ENCODE data around the gene RPS2.
"Not testable (repeated sequence)": the region's sequence is repeated elsewhere in the genome, so short reads cannot be mapped to it uniquely, and the experiment has no call there.

RPS2 gene

DNA sequence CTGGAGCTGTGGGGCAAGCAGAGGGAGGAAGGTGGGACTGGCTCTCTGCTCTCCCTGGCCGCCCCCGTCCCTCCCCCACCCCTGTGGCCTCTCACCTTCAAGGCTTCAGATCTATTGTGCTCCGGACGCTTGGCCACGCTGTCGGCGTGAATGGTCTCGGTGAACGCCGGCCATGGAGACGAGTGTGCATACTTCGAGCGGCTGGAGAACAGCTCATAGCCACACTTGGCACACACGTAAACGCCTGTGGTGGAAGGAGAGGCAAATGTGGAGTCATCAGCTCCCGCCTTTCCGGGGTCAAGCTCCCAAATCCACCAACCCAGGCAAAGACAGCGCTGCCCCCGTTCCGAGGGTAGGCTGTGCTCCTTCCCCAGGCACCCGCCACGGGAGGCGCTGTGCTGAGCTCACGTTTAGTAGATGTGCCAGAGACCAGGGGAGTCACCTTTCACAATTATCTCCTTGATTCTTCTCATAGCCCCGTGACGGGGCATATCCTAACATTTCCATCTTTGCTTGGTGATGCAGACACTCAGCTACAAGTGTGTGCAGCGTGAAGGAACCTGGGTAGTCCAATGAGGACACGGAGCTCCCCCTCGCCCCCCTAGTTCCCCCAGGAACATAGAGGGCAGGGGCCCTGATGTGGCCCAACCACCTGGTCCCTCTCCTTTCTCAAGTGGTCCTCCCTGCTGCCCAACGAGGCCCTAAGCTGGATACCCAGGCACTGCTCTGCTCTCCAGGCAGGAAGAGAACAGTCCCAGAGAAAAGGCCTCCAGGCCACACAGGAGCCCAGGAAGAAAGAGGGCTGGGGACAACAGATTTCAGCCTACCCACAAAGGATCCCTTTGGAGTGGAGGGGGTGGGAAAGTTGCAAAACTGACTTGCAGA, 23.2 kb downstream of the RPS2 start:
- DNase-seq: no peak

DNA sequence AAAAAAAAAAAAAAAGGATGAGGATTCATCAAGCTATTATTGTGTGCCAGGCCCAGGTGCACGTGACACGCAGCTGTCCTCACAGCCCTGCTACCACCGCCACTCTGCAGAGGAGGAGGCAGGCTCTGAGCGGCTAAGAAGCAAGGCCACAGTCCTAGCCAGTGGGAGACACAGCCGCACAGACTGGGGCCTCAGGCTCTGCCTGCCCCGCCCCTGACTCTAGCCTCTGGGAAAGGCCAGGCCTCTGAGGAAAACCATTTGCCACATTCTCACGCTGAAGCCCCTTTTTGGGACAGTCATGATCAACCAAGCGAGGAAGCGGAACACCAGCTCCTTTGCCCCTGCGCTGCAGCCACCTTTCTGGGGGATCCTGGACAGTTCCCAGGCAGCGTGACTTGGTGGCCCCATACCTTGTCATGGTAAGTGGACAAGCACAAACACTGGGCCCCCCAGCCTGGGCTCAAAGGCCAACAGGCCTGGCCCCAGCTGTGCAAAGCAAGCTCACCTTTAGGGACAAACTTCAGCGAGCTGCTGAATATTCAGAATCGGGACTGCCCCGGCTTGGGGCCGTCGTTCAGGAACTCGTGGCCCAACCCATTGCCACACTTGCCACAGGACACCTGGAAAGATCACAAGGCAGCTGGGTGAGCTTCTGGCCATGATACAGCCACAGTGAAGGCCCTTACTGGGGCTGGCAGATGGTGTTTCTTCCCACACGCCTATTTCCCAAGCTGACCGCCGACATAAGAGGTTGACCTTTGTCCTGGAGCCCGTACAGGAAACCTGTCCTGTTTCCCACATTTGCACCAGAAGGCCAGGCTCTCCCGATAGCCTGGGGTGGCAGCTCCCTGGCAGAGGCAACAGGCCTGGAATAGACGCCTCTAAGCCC, 24.1 kb downstream of the RPS2 start:
- no peak for DNase-seq

DNA sequence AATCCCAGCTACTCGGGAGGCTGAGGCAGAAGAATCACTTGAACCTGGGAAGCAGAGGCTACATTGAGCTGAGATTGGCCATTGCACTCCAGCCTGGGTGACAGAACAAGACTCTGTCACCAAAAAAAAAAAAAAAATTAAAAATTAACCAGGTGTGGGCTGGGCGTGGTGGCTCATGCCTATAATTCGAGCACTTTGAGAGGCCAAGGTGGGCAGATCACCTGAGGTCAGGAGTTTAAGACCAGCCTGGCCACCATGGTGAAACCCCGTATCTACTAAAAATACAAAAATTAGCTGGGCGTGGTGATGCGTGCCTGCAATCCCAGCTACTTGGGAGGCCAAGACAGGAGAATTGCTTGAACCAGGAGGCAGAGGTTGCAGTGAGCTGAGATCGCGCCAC, 24.8 kb downstream of the RPS2 start:
- not testable (repeated sequence) for DNase-seq

DNA sequence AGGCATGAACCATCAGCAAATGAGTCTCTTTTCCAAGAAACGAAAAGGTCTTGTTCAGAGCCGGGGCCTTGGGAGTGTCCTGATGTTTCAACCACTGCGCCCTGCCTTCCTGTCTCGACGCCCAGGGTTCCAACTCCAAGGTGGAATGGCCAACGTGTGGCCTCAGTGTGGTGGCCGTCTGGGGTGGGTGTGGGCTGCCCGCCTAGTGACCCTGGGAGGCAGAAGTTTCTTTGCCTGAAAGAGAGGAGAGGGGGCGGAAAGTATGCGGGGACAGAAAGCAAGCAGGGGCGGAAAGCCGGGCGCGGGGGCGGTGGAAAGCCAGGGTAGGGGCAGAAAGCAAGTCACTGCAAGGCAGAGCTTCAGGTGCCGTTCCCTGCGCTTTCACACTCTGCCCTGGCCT, 25.7 kb downstream of the RPS2 start:
- DNase-seq: no peak

DNA sequence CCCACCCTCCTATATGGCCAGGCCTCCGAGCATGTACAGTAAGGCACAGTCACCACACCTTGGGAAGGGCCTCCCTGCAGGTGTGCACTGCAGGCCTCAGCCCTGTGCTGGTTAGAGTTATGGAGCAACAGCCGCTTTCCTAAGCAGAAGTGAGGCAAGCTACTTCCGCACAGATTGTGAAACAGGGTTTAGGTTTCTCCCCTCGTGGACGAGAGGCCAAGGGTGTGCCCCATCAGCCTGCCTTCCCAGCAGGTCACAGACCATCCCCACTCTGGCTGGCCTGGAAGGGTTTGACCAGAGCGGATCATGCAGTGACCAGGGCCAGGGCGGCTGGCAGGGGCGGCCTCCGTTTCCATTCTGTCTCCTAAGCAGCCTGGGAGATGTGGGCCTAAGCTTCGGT, 26.3 kb downstream of the RPS2 start:
- no peak for DNase-seq

DNA sequence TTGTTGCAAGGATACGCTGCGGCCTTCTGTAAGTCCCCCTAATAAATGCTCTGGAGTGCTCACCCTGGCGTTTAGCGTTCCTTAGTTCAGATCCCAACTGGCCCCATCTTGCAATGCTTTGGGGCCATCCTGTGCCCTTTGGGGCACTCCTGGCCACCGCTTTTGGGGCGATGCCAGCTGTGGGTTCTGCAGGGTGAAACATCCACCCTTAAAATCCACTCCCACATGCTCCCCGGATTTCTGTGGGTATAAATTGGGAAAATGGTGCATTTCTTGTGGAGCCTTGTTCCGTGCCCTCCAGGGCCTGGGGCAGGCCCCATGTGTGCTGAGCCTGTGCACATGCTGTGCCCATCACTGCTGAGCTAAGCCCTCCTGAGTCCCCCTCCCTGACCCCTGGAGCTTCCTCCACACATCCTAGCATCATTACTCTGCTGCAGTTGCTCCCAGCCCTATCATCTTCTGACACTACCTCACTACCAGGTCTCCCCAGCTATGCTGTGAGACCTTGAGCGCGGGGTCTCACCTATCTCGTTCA, 27.6 kb downstream of the RPS2 start:
- DNase-seq: no peak

DNA sequence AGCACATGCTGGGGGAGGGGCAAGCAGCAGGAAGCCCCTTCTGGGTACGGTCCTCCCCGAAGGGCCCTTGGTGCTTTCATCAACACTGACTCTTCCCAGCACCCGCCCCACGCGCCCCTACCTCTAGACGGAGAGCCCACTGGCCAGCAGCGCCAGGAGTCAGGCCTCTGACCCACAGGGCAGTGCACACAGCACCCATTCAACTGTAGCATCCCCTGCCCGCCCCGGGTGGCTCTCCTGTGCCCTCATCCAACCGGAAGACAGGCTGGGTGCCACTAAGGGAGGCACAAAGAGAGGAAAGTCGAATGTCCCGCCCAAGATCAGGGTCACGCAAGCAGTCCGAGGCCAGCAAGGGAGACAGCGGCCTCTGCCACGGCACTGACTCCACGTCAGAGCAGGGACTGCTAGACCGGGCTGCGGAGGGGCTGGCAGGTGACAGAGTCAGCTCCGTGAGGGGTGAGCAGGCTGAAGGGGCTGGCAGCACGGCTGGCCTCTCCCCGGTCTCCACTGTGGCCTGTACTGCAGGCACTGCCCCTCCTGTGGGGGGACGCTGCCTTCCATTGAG, 31.4 kb downstream of the RPS2 start:
- no peak for DNase-seq

DNA sequence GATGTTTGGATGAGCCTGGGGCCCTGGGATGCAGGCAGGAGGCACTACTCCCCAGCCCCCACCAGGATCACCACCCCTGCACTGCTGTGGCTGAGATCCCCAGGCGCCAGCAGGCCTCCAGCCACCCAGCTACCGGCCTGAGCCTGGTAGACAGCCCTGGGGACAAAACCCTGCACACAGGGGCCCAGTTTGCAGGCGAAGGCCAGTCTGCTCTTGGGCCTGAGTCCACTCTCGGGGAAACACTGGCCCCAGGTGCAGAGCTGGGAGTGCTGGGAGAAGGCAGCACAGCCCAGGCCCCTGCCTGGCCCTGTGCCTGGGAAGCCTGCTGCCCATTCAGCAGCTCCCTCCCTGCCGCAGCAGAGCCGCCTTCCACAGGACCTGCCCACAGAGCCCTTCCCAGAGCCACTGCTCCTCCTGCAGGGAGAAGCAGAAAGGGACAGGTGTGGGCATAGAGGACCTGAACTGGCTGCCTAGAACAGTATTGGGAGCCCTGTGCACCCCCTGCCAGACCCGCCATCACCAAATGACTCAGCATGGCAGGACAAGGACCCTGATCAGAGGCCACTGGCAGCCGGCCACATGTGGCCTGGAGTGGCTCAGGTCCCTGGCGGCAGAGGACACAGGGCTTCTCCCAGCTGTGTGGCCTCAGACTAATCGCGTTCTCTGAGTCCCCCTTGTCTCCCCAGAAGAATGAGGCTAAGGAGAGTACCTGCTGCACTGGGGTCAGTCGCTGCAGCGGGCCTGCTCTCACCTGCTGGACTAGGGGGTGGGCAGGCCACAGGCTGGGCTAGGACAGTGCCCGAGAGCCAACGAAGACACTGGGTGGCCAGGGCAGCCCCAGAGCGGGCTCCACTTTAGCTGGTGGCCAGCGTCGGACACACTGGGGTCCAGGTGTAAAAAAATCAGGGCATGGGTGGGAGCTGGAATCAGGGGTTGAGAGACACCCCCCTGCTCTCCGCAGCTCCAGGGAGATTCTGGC, 32.3 kb downstream of the RPS2 start:
- no peak for DNase-seq

DNA sequence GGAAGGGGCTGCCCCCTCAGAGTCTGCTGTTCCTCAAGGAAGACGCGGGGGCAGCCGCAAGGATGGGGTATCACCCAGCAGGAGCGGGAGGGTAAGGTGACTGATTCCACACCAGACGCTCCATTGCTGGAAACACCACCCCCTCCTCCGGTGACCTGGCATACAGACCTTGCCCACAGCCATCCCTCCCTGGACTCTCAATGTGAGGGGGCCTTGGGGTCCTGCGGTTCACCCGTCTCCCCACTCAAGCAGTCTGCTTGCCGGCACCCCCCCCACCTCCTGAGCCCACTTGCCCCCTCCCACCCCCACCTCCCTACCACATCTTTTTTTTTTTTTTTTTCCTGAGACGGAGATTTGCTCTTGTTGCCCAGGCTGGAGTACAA, 34.3 kb downstream of the RPS2 start:
- no peak for DNase-seq

DNA sequence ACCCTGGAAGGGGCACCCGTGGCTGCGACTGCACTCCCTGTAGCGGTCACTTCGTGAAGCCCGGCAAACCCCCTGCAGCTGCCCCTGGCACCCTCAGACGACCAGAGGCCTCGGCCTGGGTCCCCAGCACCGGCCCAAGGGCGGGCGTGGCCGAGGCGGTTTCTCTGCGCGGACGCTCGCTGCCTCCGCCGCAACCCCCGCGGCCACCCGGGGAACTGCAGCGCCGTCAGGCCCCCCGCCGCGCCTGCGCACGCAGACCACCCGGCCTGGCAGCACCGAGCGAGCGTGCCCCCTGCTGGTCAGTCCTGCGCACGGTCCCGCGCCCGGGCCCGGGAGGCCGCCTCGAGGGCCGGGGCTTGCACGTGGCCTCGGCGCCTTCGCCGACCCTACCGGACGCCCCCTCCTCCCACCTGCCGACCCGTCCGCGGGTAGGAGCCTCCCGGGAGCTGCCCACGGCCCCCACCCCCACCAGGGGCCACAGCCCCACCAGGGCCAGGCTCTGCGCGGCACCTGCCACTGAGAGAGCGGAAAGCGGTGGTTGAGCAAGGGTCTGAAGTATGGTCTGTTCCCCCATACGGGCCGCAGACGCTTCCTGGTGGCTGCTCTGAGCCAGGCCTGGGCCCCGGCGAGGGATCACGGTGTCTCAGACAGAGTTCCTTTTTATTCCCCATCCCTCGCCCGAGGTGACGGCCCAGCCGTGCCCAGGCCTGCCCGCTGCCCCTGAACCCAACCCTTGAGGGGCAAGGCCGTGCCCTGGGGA, 34.9 kb downstream of the RPS2 start:
- peak; percentile 99 for DNase-seq

DNA sequence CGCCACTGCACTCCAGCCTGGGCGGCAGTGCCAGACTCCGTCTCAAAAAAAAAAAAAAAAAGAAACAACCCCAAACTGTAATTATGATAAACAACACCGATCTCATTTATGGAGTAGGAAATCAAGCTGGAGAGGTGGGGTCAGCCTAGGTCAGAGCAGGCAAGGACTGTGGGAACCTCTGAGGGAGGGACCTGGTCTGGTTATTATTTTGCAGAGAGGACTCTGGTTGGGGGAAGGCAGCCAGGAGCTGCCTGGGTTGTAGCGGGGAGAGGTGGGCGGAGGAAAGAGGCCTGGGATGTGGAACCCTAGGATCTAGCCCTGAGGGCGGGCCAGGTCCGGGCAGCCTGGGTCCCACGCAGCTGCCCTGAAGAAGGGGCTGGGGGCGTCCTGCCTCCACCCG, 35.5 kb downstream of the RPS2 start:
- no peak for DNase-seq

DNA sequence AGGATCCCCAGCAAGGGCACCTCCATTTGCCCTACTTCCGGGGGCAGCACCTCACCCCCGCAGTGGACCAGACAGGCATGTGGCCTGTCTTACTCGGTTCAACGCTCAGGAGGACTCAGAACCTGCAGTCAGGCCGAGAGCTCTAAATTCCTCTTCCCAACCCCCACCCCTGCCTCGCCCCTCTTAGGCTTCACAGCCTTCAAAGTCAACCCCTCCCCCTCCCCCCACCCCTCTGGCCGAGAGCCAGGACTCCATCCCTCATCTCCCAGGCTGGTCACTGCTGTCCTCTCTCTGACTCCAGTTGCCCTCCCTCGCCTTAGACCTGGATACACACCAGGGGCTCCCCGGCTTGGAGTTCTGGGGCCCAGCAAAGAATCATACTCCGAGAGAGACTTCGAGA, 38.4 kb downstream of the RPS2 start:
- DNase-seq: no peak

DNA sequence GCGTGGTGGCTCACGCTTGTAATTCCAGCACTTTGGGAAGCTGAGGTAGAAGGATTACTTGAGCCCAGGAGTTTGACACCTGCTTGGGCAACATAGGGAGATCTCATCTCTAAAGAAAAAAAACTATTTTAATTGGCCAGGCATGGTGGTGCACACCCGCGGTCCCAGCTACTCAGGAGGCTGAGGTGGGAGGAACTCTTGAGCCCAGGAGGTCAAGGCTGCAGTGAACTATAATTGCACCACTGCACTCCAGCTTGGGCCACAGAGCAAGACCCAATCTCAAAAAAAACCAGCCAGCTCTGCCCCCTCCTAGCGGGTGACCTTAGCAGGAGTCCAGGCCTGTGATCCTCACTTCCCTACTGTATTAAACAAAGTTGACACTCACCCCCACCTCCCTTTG, 40.5 kb downstream of the RPS2 start:
- no peak for DNase-seq

DNA sequence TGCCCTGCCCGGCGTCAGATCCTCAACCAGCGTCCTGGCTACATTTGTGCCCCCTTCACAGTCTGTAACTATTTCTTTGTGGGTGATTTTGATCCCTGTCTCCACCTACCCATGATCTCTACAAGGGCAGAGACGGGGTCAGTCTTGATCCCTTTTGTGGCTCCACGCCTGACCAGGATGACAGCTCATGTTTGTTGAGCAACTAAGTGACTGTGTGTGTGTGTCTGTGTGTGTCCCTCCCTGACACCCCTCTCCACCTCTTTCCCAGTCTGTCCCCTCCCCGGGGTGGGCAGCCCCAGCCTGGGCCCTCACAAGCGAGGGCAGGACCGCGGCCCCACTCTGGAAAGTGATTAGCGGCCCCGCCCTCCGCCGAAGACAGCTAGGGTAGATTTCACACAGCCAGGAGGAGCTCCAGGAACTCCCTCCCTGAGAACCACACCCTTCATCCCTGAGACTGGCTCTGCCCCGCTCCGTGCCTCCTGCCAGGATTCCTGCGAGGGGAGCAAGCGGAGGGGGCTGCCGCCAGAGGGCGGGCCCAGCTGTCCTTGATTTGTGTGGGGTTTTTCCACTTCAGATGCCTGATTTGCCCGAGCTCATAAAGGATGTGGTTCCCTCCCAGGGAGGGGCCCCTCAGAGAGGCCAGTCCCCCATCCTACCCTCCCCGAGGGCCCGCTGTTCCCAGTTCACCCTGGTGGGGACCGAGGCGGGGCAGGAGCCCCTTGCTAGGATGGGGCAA, 41.2 kb downstream of the RPS2 start:
- DNase-seq: no peak

DNA sequence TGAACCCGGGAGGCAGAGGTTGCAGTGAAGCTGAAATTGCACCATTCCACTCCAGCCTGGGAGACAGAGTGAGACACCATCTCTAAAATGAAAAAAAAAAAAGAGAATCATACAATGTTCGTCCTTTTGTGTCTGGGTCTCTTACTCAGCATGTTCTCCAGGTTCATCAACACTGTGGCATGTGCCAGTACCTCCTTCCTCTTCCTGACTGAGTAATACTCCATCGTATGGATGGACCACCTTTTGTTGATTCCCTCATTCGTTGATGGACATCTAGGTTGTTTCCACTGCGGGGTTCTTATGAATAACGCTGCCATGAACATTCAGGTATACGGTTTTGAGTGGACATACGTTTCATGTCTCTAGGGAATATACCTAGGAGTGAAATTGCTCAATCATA, 42.3 kb downstream of the RPS2 start:
- DNase-seq: no peak

DNA sequence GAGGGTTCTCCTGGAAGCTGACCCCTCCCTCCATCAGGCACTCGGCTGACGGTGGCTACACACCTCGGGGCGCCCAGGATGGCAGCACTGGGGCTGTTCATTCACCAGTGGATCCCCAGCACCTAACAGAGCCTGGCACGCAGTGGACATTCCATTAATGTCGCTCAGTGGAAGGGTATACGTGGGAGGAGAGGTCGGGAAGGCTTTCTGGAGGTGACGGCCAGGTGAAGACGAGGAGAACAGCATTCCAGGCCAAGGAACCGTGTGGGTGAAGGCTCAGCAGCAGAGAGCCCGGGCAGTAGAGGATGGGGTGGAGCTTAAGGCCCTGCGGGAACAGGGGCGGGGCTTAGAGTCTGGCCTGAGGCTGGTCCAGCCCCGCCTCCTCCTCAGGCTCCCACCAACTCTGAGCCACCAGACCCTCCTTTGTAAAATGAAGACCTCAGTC, 43.9 kb downstream of the RPS2 start:
- no peak for DNase-seq

DNA sequence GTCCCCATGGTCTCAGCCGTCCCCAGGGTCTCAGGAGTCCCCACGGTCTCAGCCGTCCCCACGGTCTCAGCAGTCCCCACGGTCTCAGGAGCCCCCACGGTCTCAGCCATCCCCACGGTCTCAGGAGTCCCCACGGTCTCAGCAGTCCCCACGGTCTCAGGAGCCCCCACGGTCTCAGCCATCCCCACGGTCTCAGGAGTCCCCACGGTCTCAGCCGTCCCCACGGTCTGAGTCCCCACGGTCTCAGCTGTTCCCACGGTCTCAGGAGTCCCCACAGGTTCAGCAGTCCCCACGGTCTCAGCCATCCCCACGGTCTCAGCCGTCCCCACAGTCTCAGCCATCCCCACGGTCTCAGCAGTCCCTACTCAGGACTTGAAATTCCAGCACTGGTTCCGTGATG, 44.5 kb downstream of the RPS2 start:
- DNase-seq: not testable (repeated sequence)

DNA sequence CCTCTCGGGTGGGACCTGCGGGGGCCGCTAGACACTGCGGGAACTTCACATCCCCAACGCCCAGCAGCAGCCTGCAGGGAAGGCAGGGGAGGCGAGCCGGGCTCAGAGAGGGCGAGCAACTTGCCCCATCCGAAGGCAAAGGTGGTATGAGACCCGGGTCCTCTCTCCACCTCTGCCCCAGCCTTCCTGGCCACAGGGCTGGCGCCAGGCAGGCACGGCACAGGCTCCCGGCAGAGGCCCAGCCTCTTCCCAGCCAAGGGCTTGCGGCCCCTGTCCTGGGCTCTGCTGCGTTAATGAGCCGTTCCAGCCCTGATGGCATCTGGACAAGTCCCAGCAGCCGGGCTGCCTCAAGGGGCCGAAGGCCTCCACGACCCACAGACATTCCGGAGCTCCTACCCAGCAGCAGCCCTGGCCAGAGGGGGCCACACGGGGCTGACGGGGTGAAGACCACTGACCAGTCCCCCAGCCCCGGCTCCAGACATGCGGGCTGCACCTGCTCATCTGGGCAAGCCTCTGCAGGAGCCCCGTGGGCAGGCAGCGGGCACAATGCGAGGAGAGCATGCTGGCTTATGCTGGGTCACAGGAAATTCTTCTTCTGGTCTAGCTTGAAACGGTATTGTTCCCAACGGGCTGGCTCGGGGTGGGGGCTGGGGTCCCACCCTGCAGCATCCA, 45.2 kb downstream of the RPS2 start:
- DNase-seq: no peak

DNA sequence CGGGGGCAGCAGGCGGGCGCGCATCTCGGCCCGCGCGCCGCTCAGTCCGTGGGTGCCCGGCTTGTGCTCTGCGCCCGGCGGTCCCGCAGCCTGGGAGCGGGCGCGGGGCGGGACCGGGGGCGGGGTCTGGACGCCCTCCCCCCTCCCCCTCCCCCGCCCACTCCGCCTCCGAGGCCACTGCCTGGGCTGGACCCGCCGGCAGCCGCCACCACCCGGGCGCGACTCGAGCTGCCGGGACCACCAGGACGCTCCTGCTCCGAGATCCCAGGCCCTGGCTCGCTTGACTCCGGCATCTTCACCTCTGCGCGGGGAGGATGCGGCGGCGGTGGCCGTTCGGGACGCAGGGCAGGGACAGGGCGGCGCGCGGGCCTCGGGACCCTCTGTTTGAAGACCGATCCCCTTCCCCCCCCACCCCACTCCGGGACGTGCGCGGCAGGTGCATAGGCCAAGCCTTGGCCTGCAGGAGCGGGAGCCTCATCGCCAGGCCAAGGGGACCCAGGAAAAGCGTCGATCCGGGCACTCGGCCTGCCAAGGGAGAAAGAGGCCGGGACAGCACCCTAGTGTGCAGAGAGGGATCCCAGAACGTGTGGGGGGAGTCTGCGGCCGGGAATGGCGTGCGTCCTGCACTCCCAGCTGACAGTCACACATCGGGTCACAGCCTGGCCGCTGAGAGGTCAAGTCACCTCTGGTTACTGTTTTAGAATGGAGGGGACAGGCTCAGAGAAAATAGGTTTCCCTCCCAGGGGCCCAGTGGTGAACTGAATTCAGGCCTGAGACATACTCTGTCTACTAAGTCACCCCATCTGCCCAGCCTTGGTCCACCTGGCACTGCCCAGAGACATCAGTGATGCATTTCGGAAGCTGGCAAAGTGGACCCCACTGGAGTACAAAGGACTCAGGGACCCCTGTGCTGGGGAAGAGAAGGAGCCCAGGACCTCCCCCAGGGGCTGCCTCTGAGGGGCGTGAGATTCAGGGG, 46.0 kb downstream of the RPS2 start, which contains the start of gene HS3ST6:
Gene HS3ST6 (minus strand): TSS at position 65 of the 976 bp plus-strand sequence. CDS start 92 bp downstream, outside the sequence.
- no peak for DNase-seq
